ENCODE data around the gene CERCAM.

Gene CERCAM, protein sequence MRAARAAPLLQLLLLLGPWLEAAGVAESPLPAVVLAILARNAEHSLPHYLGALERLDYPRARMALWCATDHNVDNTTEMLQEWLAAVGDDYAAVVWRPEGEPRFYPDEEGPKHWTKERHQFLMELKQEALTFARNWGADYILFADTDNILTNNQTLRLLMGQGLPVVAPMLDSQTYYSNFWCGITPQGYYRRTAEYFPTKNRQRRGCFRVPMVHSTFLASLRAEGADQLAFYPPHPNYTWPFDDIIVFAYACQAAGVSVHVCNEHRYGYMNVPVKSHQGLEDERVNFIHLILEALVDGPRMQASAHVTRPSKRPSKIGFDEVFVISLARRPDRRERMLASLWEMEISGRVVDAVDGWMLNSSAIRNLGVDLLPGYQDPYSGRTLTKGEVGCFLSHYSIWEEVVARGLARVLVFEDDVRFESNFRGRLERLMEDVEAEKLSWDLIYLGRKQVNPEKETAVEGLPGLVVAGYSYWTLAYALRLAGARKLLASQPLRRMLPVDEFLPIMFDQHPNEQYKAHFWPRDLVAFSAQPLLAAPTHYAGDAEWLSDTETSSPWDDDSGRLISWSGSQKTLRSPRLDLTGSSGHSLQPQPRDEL

DNA sequence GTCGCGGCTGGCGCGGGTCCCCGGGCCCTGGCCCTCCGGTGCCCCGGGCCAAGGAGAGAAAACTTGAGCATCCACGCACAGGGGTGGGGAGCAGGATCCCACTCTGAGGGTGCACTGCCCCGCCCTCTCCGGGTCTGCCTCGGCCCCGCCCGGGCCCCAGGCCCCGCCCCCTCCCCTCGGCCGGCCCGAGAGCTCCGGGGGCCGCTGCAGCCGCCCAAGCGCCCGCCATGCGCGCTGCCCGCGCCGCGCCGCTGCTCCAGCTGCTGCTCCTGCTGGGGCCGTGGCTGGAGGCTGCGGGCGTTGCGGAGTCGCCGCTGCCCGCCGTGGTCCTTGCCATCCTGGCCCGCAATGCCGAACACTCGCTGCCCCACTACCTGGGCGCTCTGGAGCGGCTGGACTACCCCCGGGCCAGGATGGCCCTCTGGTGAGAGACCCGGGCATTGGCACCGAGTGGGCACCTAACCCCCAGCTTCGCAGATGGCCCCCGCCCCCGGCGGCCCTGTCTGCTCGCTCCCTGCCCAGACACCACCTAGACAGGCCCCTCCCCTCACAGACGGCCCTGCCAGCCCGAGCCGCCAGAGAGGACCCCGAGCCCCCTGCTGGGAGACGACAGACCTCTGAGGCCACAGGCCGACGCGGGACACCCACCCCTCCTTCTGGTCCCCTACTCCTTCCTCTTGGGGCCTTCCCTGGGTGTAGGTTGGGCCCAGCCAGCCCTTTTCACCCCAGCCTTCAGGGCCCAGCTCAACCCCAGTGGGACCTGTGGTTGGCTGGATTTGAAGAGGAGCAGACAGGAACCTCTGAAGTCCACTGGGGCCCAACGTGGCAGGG is at the start of gene CERCAM:
TSS of gene CERCAM (plus strand) at position 207 of the 831 bp plus-strand sequence. CDS start at position 228, 21 bp downstream.
- DNase-seq, result peak; percentile 70

DNA sequence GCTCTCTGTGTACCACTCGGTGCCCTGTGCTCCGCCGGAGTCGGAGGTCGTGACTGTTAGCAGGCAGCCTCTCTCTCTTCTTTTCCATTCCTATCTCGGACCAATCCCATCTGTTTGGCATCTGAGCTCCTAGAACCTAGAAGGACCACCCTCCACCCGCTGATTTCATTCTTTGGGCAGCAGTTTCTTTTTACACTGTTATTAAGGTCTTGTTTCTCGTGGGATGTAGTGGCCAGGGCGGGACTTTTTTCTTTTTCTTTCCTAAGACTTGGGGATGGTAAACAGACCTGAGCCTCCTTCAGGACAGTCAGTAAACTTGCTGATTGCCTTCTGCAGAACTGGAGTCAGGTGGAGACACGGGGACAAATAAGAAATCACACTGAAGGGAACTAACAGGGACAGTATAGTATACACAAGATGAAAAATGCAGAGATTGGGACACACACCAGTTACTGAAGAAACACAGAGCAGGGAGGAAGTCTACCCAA is 49.0 kb upstream of the CERCAM start:
- no peak for DNase-seq

DNA sequence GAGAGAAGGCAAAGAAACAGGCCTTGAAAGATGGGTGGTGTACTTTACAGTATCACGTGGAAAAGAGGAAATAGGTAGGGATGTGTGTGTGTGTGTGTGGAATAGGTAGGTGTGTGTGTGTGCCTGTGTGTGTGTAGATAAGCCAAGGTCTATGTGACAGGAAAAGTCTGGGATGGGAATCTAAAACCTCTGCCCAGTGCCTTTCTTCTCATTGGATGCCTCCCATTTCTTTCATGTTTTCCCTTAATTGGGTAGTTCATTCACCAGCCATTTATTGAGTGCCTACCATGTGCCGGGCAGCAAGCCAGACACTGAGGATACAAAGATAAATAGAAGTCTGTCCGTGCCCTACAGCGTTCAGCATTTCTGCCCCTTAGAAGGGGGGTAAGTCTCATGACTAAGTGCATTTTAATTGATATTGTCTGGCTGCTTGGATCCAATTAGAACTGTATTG is 48.4 kb upstream of the CERCAM start:
- DNase-seq, result no peak

DNA sequence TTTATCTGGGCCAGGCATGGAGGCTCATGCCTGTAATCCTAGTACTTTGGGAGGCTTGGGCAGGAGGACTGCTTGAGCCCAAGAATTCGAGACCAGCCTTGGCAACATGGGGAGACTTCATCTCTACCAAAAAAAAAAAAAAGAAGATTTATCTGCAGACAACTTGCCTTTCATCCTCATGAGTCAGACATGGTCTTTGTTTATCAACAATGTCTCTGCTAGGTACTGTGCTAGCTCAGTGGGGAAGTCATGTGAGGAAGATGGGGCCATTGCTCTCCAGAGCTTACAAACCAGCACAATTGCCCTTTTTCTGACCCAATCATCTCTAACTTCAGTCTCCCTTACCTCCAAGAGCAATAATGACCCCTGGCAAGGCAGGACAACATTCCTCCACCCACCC is 47.9 kb upstream of the CERCAM start:
- no peak for DNase-seq

DNA sequence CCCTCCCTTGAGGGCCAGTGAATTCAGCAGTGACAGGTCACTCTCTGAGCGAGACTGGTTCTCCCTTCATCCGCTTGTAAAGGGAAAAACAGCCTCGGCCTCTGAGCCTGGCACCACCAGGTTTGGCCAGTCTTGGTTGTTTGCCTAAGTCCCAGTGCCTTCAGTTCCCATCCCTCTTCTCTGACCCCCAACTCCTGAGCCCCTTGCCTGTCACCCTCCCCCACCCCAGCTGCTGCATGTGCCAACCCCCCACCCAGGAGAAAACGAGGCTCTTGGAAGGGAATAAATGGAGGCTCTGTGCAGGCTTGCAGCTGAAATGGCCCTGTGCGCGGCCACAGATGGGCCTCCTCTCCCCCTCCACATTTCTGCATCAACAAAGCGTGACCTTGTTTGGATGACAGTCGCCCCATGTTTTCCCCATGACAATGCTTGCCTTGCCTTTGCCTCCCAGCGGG is 46.4 kb upstream of the CERCAM start:
- DNase-seq, result no peak

DNA sequence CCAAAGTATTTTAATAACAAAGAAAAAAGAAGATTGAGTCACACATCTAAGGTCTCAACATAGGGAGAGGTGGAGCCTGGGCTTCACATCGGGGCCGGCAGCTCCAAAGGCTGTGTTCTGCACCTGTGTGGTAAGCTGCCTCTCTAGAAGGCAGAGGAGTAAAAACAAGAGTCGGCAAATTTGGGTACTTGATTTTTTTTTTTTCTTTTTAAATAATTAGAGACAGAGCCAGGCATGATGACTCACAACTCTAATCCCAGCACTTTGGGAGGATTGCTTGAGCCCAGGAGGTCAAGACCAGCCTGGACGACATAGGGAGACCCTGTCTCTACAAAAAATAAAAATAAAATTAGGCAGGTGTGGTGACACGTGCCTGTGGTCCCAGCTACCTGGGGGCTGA is 44.8 kb upstream of the CERCAM start:
- DNase-seq, result no peak

DNA sequence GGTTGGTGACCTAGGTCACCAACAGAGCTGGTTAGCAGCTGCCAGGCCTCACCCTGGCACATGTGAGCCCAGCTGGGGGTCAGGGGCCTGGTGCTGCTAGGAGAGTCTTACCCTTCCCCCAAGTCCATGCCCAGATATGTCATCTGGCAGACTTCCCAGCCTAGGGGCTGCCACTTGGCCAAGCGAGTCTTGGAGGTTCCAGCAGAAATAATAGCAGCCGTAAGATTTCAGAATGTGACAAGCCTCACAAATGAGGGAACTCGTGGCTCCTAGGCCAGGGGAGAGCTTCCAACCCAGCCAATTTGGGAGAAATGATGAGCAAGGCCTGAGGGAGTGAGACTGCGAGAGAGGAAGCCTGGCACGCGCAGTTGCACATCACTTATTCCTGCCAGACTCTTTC is 38.4 kb upstream of the CERCAM start:
- no peak for DNase-seq

DNA sequence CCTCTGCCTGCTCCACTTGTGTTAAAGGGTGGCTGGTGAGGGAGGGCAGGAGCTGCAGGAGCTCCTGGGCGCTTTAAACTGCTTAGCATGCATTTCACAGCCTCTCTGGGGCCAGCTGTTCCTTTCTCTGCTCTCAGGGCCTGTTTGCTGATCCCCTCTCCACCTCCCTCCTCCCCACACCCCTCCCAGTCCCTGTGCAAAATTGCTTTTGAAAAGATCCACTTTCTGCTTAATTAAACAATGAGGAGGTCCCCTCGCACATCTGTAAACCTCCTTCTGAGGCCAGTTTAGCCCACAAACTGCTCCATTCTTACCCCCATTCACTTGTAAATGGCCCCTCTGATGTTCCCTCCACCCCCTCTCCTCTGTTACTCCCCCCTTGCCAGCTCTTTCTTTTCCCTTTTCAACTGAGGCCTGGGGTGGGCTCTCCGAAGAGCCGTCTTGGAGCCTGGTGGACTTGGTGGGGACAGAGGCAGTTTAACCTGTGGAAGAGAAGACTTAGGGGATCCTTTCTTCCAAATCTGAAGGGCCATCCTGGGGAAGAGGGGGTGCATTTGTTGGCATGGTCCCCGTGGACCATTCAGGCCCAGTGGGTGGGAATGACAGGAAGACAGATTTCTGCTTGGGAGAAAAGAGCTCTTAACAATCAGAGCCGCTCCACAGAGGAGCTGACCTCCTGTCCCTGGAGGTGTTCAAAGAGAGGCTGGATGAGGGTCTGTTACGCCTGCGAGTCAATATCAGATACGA is 37.5 kb upstream of the CERCAM start:
- DNase-seq, result no peak

DNA sequence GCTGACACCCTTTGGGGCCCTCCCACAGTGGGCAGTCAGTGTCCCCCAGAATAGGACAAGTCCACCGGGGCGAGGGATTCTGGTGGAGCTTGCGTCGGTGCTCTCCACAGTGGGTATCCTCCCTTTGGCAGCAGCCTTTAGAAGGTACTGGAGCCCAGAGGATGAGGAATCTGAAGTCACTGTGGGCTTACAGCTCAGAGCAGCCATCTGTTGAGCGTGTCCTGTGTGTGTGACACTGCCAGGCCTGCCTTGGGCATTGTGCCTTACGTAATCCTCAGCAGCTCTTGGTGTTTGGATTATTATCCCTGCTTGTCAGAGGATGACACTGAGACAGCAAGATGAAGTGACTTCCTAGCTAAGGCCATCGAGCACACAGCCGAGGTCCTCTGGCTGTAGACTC is 36.9 kb upstream of the CERCAM start:
- DNase-seq, result no peak

DNA sequence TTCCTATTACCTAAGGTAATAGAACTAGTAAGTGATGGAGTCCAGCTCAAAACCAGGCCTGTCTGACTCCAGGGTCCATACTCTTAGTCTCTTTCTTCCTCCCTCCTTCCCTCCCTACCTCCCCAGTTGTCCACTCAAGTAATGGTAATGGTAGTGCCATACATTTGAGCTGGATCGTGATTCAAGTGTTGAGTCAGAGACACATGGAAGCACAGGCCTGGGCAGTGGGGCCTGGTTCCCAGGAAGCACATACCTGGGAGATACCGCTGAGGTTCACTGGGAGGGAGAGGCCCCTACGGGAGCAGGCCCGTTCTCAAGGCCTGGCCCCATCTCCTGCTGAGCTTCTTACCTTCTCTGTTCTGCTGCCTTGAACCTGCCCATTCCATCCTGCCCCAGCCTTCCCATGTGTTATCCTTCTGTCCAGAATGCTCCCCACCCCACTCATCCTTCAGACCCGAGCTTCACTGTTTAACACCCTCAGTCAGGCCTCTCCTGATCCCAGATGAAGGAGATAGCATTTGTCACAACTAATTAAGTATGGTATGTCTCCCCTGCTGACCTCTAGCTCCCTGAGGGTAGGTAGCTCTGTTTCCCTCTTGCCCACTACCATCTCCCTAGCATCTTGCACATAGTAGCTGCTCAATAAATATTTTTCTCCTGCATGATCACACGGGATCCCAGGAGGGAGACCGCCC is 35.7 kb upstream of the CERCAM start:
- no peak for DNase-seq

DNA sequence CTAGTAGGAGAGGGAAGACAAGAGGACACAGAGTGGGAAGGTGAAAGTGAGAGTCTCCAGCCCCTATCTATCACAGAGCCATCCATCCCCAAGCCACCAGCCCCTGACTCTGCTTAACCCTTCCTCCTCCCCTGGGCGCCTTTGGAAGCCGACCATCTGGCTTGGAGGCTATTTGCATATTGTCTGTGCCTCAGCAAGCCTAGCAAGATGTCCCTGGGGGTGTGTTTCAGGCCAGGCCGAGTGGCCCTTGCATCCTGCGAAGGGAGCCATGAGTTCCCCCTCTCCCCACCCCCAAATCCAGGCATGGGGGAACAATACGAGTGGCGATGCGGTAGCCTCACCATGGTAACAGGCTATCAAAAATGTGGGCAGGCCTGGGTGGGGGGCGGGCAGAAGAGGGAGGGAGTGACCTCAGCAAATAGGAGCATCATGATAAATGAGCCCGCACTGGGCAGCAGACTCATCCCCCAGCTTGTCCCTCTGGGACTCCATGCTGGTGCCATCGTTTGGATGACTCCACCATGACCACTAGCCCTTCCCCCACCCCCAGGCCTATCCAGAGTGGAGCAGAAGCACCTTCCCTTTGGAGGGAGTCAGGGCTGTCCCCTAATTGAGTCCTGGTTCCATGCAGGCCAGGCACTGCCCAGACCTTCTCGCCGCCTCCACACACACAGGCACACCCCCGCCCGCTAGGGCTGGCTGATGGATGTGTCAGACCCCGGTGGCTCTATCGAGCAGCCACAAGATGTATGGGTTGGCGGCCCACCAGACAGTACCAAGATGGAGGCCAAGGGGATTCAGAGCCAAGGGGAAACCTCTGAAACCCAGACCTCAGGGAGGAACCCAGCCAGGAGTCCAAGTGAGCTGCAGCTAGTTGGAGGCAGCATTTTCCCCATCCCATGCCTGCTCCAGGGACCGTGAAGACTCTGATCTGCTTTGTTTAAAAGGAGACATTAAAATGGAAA is 34.9 kb upstream of the CERCAM start:
- no peak for DNase-seq

DNA sequence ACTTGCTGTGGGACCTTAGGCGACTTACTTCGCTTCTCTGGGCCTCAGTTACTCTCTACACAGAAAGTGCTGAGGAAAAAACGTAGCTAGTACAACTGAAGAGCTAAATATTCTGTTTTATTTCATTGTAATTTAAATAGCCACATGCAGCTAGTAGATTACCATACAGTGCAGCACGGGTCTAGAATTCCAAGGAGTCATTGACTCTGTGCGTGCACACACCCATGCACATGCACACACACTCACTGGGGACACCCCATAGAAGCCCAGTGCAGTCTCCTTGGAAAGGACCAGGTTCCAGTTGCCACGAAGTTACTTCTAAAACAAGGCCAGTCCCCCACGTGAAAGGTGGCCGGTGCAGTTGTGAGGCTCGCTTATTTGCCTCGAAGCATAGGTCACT is 32.5 kb upstream of the CERCAM start:
- DNase-seq, result no peak

DNA sequence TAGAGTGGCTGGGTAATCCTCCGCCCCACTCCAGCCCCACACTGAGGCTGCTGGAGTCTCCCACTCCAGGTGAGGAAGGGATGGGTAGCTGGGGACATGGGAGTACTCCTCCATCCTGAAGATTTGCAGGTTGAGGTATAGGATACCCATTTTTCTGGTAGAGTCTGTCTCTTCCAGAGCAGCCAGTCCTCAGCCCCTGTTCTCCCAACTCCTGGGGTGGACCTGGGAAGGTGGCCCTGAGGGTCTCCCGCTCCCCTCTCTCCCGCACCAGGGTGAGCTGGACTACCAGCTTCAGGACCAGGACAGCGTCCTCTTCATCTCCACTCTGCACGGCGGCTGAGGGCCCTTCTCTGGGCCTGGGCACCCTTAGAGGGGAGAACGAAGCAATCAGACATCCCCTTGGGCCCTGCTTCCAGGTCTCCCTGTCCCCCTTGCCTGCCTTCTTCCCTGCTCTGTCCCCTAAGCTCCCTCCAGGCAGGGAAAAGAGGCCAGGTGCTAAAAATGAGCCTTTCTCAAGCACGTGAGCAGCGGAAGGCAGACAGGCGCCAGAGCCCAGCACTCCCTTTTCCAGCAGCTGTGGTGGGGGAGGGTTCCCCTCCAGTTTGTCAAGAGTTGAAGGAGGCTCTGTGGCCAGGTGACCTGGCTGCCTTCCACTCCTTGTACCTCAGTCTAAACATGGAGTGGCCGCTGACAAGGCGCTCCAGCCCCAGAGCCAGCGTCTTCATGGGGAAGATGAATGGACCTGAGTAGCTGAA is 31.1 kb upstream of the CERCAM start:
- no peak for DNase-seq

DNA sequence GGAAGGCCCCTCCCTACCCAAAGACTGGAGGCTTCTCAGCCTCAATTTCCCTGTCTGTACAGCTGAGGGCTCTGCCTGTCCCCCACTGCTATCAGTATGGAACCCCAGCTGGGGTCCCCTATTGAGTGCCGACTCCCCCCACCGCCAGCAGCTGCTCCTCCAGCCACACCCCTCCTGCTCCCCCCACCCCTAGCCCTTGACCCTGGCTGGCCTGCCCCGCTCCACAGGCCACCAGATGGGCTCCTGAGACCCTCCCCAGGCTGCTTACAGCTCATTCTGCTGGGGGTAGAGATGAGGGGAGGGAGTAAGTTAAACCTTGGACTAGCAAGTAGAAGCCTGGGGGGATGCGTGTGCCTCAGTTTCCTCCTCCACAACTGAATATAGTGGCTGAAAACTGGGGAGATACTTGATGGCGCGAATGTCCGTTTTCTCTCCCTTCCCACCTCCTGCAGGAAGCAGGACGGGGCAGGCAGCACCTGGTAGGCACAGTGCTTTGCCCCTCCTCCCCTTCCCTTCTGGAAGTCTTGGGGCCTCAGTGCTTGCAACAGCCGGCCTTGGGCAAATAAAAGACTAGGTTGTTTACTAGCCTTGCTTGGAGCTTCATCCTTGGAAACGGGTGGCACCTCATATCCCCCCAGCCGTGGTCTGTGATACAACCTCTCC is 30.4 kb upstream of the CERCAM start:
- no peak for DNase-seq

DNA sequence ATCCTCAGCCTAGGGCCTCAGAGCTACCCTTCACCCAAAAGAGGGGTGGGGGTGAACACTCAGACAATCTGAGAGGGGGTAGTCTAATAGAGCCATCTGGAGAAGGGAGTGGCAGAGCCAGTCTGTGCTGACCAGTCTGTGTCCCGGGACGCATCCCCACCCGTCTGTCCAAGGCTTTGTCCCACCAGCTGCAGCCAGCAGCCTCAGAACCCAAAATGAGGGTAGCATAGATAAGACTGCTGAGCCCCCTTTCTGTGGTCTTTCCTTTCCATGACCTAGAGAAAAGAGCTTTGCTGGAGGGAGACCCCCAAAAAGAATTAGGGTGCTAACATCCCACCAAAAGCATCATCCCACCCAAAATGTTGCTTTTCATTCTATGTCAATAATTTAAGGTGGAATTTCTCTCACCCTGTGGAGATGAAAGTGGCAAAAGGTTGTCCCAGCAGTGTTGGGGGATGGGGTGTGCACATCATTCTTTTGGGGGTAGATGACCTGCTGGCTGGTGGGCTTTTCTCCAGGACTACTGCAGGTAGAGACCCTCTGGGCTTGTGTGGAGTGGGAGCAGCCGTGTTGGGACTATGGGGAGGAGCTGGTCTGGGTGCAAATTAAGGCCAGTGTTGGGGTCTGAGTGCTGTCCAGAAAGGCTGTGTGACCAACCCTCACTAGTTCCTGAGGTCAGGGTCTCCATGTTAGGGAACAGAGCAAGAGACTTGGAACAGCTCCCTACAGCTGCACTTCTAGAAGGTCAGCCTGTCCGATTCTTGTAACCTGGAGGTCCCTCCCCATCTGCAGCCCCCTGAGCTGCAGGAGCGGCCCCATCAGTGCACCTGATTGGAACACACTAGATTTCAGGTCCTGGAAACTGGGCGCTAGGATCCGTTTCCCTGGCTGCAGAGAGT is 29.6 kb upstream of the CERCAM start:
- DNase-seq, result no peak

DNA sequence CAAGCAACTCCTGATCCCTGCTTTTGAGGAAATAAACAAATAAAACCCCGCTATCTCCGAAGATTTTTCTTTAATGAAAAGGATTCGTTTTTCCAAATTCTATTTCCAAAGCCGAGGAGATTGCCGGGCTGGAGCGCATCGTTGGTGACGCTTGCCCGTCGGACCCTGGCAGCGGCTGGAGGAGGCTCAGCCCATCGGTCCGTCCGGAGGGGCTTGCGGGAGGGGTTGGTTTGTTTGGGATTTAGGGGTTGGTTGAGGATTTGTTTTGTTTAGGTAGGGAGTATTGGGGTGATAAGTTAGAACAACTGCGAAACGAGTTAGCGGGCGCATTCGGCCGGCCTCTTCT is 28.7 kb upstream of the CERCAM start:
- no peak for DNase-seq

DNA sequence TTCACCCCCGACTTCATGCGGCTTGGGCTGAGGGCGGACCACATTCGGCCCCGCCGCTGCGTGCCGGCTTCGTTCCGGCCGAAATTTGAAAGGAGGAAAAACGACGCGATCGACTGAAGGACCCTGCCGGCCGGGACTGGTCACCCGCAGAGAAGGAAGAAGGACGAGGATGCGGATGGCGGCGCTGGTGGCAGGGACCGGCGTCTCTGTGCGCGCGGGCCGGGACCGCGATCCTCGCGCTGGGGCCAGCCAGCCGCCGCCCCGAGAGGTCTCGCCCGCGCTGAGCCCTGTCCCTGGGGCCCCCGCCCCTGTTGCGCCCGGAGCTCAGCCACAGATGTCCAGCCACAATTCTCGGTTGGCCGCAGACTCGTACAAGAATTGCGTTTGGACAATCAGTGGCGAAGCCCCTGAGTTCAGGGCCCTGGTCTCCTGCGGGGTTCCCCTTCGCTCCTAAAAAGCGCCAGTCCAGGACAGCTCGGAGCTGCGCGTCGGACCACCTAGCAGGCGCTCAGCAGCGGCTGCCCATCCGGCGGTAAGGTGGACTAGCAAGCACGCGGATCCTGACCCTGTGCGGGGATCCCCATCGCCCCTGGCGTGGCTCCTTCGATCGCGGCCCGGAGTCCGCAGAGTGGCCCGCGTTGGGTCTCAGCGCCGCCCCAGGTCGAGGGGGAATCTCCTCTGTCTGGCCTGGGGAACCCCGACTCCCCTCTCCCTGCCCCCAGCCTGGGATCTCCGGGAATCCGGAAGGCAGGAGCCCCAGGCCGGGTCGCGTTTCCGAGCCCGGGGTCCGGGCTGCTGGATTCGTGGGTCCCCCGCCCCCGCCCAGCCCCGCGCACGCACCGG is 28.1 kb upstream of the CERCAM start:
- DNase-seq, result no peak

Measured in stimulated activated CD8-positive, alpha-beta memory T cell treated with anti-CD3 and anti-CD28 coated beads, Interleukin-4, amount 100 ng/mL, for 48 hours (primary cell).